BE2C (cell line): Measurements from ENCODE around the gene SEC16B.

ENCODE experiments used
- DNase-seq: peaks from one replicate; pipeline ENCODE4 v3.0.0-alpha.2; 2020
- H3K27me3 ChIP-seq: fragments of 250-450 bp; sonication (Bioruptor Pico); 2 replicates; pipeline ENCODE4 v1.5.1; 2020; ENCODE audit warnings: mild to moderate bottlenecking
- H3K36me3 ChIP-seq: fragments of 250-450 bp; sonication (Bioruptor Pico); 2 replicates; pipeline ENCODE4 v1.5.1; 2020; ENCODE audit warnings: mild to moderate bottlenecking
- H3K4me1 ChIP-seq: fragments of 250-450 bp; sonication (Bioruptor Pico); 2 replicates; pipeline ENCODE4 v1.5.1; 2020
- H3K4me3 ChIP-seq: 2 replicates; pipeline ENCODE4 v1.5.1; 2011; ENCODE audit warnings: low read depth, low read length
- H3K9me3 ChIP-seq: fragments of 250-450 bp; sonication (Bioruptor Pico); 2 replicates; pipeline ENCODE4 v1.5.1; 2020
- CTCF ChIP-seq: IDR thresholded peaks from 2 replicates; pipeline ENCODE4 v1.5.1; 2012; ENCODE audit warnings: mild to moderate bottlenecking, low read depth, low read length

The SEC16B gene

GRCh38 chr1:177909416-177909815, 60.4 kb downstream of the SEC16B start:
- no peak overlapping the region for H3K4me3 ChIP-seq
- no peak for TF ChIP-seq CTCF
- H3K27me3 ChIP-seq = no peaks in the 10 kb centered on the region
- DNase-seq = no peak
- no peaks in the 10 kb centered on the region for H3K36me3 ChIP-seq
- H3K9me3 ChIP-seq = no peaks in the 10 kb centered on the region
- H3K4me1 ChIP-seq = no peaks in the 10 kb centered on the region

- no peak overlapping the region for H3K4me3 ChIP-seq
- no peaks in the 10 kb centered on the region for H3K27me3 ChIP-seq
- no peaks in the 10 kb centered on the region for H3K36me3 ChIP-seq
- no peaks in the 10 kb centered on the region for H3K9me3 ChIP-seq
- TF ChIP-seq CTCF = no peak
- no peak for DNase-seq
- no peaks in the 10 kb centered on the region for H3K4me1 ChIP-seq
Observed at GRCh38 chr1:177907000-177907399, 62.9 kb downstream of the SEC16B start.

GRCh38 chr1:177905686-177906085, 64.2 kb downstream of the SEC16B start:
- Histone ChIP-seq H3K9me3 (no peaks in the 10 kb centered on the region), H3K4me1 (no peaks in the 10 kb centered on the region), H3K36me3 (no peaks in the 10 kb centered on the region), H3K4me3 (no peak overlapping the region), H3K27me3 (no peaks in the 10 kb centered on the region)
- DNase-seq = no peak
- no peak for TF ChIP-seq CTCF

GRCh38 chr1:177902266-177902665, 67.6 kb downstream of the SEC16B start:
- Histone ChIP-seq H3K9me3 (no peaks in the 10 kb centered on the region), H3K4me1 (no peaks in the 10 kb centered on the region), H3K36me3 (no peaks in the 10 kb centered on the region), H3K27me3 (no peaks in the 10 kb centered on the region), H3K4me3 (no peak overlapping the region)
- no peak for DNase-seq
- no peak for TF ChIP-seq CTCF

GRCh38 chr1:177897998-177898654, 71.7 kb downstream of the SEC16B start:
- H3K27me3 ChIP-seq = no peaks in the 10 kb centered on the region
- no peaks in the 10 kb centered on the region for H3K4me1 ChIP-seq
- no peak for DNase-seq
- H3K9me3 ChIP-seq = no peaks in the 10 kb centered on the region
- no peaks in the 10 kb centered on the region for H3K36me3 ChIP-seq
- no peak overlapping the region for H3K4me3 ChIP-seq
- TF ChIP-seq CTCF = no peak

- Histone ChIP-seq H3K4me3 (no peak overlapping the region), H3K27me3 (no peaks in the 10 kb centered on the region), H3K36me3 (no peaks in the 10 kb centered on the region), H3K9me3 (no peaks in the 10 kb centered on the region), H3K4me1 (no peaks in the 10 kb centered on the region)
- no peak for DNase-seq
- no peak for TF ChIP-seq CTCF
Observed at GRCh38 chr1:177897281-177897997, 72.4 kb downstream of the SEC16B start.
